ENCODE data around the gene HAND2.

HAND2 gene

GRCh38 chr4:173575482-173576152, 45.6 kb upstream of the HAND2 start:
- Histone ChIP-seq H3K79me2 (ENCODE audit: insufficient read depth, low read length) (no peaks in the 10 kb centered on the region), H3K9ac (ENCODE audit: low read length) (no peak overlapping the region), H2AFZ (ENCODE audit: low read depth, low read length, severe bottlenecking) (no peak overlapping the region), H3F3A (ENCODE audit: insufficient read depth) (no peaks in the 10 kb centered on the region), H4K20me1 (ENCODE audit: low read depth, low read length) (no peaks in the 10 kb centered on the region), H3K9me2 (replicated peaks; ENCODE audit: insufficient read depth, low read length) (no peaks in the 10 kb centered on the region), H3K4me3 (ENCODE audit: insufficient read depth, low read length, poor library complexity, severe bottlenecking) (no peak overlapping the region), H3K36me3 (ENCODE audit: low read length) (no peaks in the 10 kb centered on the region), H3K27me3 (ENCODE audit: low read length) (no peaks in the 10 kb centered on the region), H3K9me3 (ENCODE audit: insufficient read depth, low read length) (no peaks in the 10 kb centered on the region), H3K27ac (ENCODE audit: low read depth, low read length) (no peak overlapping the region), H3K4me2 (ENCODE audit: low read depth, low read length, poor library complexity, severe bottlenecking) (no peak overlapping the region)
- TF ChIP-seq EZH2phosphoT487 (conservative IDR thresholded peaks at IDR 0.05; ENCODE audit: low read length) (no peak), CTCF (IDR thresholded peaks at IDR 0.05; ENCODE audit: insufficient read depth, low read length, poor library complexity, severe bottlenecking) (no peak)

- Histone ChIP-seq H2AFZ (ENCODE audit: low read depth, low read length, severe bottlenecking) (no peak overlapping the region), H3K9me2 (replicated peaks; ENCODE audit: insufficient read depth, low read length) (no peaks in the 10 kb centered on the region), H3K27ac (ENCODE audit: low read depth, low read length) (no peak overlapping the region), H3K27me3 (ENCODE audit: low read length) (no peaks in the 10 kb centered on the region), H3F3A (ENCODE audit: insufficient read depth) (no peaks in the 10 kb centered on the region), H3K79me2 (ENCODE audit: insufficient read depth, low read length) (no peaks in the 10 kb centered on the region), H3K9ac (ENCODE audit: low read length) (no peak overlapping the region), H3K4me3 (ENCODE audit: insufficient read depth, low read length, poor library complexity, severe bottlenecking) (no peak overlapping the region), H3K9me3 (ENCODE audit: insufficient read depth, low read length) (no peaks in the 10 kb centered on the region), H3K36me3 (ENCODE audit: low read length) (no peaks in the 10 kb centered on the region), H3K4me2 (ENCODE audit: low read depth, low read length, poor library complexity, severe bottlenecking) (no peak overlapping the region), H4K20me1 (ENCODE audit: low read depth, low read length) (no peaks in the 10 kb centered on the region)
- TF ChIP-seq EZH2phosphoT487 (conservative IDR thresholded peaks at IDR 0.05; ENCODE audit: low read length): no peak
- no peak for TF ChIP-seq CTCF (IDR thresholded peaks at IDR 0.05; ENCODE audit: insufficient read depth, low read length, poor library complexity, severe bottlenecking)
These were observed 43.7 kb upstream of the HAND2 start for GRCh38 chr4:173573725-173574124.

GRCh38 chr4:173573286-173573685, 43.3 kb upstream of the HAND2 start:
- Histone ChIP-seq H4K20me1 (ENCODE audit: low read depth, low read length) (no peaks in the 10 kb centered on the region), H2AFZ (ENCODE audit: low read depth, low read length, severe bottlenecking) (no peak overlapping the region)
- no peak for TF ChIP-seq EZH2phosphoT487 (conservative IDR thresholded peaks at IDR 0.05; ENCODE audit: low read length)
- no peak for TF ChIP-seq CTCF (IDR thresholded peaks at IDR 0.05; ENCODE audit: insufficient read depth, low read length, poor library complexity, severe bottlenecking)

More at GRCh38 chr4:173573286-173573685, 43.3 kb upstream of the HAND2 start:
- Histone ChIP-seq H3K4me3 (ENCODE audit: insufficient read depth, low read length, poor library complexity, severe bottlenecking) (no peak overlapping the region), H3K9me2 (replicated peaks; ENCODE audit: insufficient read depth, low read length) (no peaks in the 10 kb centered on the region), H3K36me3 (ENCODE audit: low read length) (no peaks in the 10 kb centered on the region), H3K27me3 (ENCODE audit: low read length) (no peaks in the 10 kb centered on the region), H3K27ac (ENCODE audit: low read depth, low read length) (no peak overlapping the region), H3K9me3 (ENCODE audit: insufficient read depth, low read length) (no peaks in the 10 kb centered on the region), H3F3A (ENCODE audit: insufficient read depth) (no peaks in the 10 kb centered on the region), H3K9ac (ENCODE audit: low read length) (no peak overlapping the region), H3K4me2 (ENCODE audit: low read depth, low read length, poor library complexity, severe bottlenecking) (no peak overlapping the region), H3K79me2 (ENCODE audit: insufficient read depth, low read length) (no peaks in the 10 kb centered on the region)

Data from SU-DHL-6 (cell line).